DND-41 (cell line): ENCODE results near the gene EREG.

Experiments used
- ATAC-seq: fragments of 200-7000 bp; cut with Tn5 transposase; 3 replicates; pipeline ENCODE4 v1.9.1; 2021; ENCODE audit warnings: low read depth; ENCODE audit not compliant: insufficient read depth
- DNase-seq: peaks from one replicate; pipeline ENCODE4 v3.0.0-alpha.2; 2020
- H2AFZ ChIP-seq: 2 replicates; pipeline ENCODE4 v1.6.0; 2012; ENCODE audit warnings: low read depth, low read length
- H3K27ac ChIP-seq: 2 replicates; pipeline ENCODE4 v1.5.1; 2012; ENCODE audit warnings: low read length, inconsistent platforms
- H3K27me3 ChIP-seq: fragments of 200-600 bp; sonication (generic); 2 replicates; pipeline ENCODE4 v1.6.0; 2012; ENCODE audit warnings: low read length, mild to moderate bottlenecking, inconsistent platforms; ENCODE audit not compliant: insufficient read depth, poor library complexity
- H3K36me3 ChIP-seq: 2 replicates; pipeline ENCODE4 v1.5.1; 2012; ENCODE audit warnings: low read length, inconsistent platforms; ENCODE audit not compliant: insufficient read depth
- H3K4me1 ChIP-seq: 2 replicates; pipeline ENCODE4 v1.5.1; 2012; ENCODE audit warnings: mild to moderate bottlenecking, low read length; ENCODE audit not compliant: insufficient read depth
- H3K4me2 ChIP-seq: 2 replicates; pipeline ENCODE4 v1.6.0; 2012; ENCODE audit warnings: mild to moderate bottlenecking, moderate library complexity, low read length, inconsistent platforms; ENCODE audit not compliant: insufficient read depth
- H3K4me3 ChIP-seq, 2 experiments: fragments of 200-600 bp in 1 of 2; shearing (Covaris generic) in 1 of 2; 2 replicates each; pipeline ENCODE4 v1.5.1; 2012 to 2016; ENCODE audit warnings: inconsistent platforms in 2 of 2, low read length in 2 of 2, mild to moderate bottlenecking in 2 of 2, low read depth in 1 of 2, moderate library complexity in 1 of 2
- H3K79me2 ChIP-seq: 2 replicates; pipeline ENCODE4 v1.6.0; 2012; ENCODE audit warnings: low read length, inconsistent platforms; ENCODE audit not compliant: insufficient read depth
- H3K9ac ChIP-seq: 2 replicates; pipeline ENCODE4 v1.6.0; 2012; ENCODE audit warnings: low read depth, mild to moderate bottlenecking, inconsistent platforms, low read length, moderate library complexity
- H3K9me3 ChIP-seq: 2 replicates; pipeline ENCODE4 v1.5.1; 2012; ENCODE audit warnings: low read length, moderate library complexity, mild to moderate bottlenecking, inconsistent platforms; ENCODE audit not compliant: insufficient read depth, severe bottlenecking
- H4K20me1 ChIP-seq: 2 replicates; pipeline ENCODE4 v1.6.0; 2012; ENCODE audit warnings: low read length; ENCODE audit not compliant: insufficient read depth
- EZH2 ChIP-seq: IDR thresholded peaks from 3 replicates; pipeline ENCODE4 v1.6.1; 2012; ENCODE audit warnings: borderline replicate concordance, low read depth, mild to moderate bottlenecking, moderate library complexity, low read length, inconsistent platforms; ENCODE audit not compliant: severe bottlenecking
- TF ChIP-seq, protein P1 (sequence below): IDR thresholded peaks from 2 replicates; pipeline ENCODE4 v1.5.1; 2012; ENCODE audit warnings: borderline replicate concordance, low read length, moderate library complexity, mild to moderate bottlenecking; ENCODE audit not compliant: poor library complexity, severe bottlenecking; ENCODE audit errors: extremely low read depth

Gene EREG

DNA sequence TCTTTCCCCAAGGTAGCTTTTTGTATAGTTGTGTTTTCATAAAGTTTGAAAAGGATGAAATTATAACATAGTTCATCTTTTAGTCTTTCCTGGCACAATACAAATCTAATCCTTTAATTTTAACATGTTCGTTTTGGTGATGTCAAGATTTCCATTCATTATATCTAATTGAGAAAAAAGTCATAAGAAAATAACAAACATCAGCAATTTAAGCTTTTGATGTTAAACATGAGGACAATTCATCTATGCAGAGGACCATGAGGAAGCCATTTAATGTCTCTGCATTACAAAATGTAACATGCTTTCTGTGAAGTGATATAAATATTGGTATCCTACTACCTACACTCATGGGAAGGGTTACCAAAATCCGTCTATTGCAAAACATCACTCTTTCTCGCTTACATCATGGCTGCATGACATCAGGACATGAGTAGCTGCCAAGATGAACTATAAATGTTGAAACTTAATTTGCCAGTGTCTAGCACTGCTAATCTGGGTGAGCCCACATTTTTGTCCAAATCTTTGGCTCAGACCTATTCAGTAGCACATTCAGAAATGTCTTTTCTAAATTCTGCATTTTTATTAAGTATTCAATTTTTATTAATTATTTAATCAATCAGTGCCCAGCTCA, 47.2 kb upstream of the EREG start:
- Histone ChIP-seq H3K9me3 (no peaks in the 10 kb centered on the region), H3K27me3 (no peaks in the 10 kb centered on the region), H3K4me3 (no peak overlapping the region), H3K4me1 (peaks cover 3% of the 10 kb centered on the region; the same call in 1 of the 2 replicates), H3K79me2 (no peaks in the 10 kb centered on the region), H3K4me2 (no peak overlapping the region), H3K27ac (no peak overlapping the region), H4K20me1 (no peaks in the 10 kb centered on the region), H3K36me3 (no peaks in the 10 kb centered on the region), H3K9ac (no peak overlapping the region), H2AFZ (no peak overlapping the region)
- no peak for DNase-seq
- no peak for ATAC-seq
- no peak for TF ChIP-seq EZH2
- TF ChIP-seq, protein P1, sequence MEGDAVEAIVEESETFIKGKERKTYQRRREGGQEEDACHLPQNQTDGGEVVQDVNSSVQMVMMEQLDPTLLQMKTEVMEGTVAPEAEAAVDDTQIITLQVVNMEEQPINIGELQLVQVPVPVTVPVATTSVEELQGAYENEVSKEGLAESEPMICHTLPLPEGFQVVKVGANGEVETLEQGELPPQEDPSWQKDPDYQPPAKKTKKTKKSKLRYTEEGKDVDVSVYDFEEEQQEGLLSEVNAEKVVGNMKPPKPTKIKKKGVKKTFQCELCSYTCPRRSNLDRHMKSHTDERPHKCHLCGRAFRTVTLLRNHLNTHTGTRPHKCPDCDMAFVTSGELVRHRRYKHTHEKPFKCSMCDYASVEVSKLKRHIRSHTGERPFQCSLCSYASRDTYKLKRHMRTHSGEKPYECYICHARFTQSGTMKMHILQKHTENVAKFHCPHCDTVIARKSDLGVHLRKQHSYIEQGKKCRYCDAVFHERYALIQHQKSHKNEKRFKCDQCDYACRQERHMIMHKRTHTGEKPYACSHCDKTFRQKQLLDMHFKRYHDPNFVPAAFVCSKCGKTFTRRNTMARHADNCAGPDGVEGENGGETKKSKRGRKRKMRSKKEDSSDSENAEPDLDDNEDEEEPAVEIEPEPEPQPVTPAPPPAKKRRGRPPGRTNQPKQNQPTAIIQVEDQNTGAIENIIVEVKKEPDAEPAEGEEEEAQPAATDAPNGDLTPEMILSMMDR, result no peak

DNA sequence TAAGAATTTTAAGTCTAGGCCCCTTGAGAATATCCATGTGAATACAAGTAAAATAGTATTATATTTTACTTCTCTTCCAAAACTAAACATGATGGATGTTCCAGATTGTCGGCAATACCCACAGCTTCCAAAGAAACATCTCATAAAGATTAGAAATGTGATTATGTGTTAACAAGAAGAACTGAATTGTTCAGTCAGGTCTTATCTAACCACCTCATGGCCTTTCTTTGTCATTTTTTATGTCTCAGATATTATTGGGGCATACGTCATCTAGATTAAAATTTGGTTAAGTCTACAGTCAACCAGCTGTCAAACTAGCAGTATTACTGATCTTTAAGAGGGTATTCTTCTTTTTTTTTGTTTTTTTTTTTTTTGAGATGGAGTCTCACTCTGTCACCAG, 46.7 kb upstream of the EREG start:
- Histone ChIP-seq H3K79me2 (no peaks in the 10 kb centered on the region), H4K20me1 (no peaks in the 10 kb centered on the region), H3K36me3 (no peaks in the 10 kb centered on the region), H3K27ac (no peak overlapping the region), H3K27me3 (no peaks in the 10 kb centered on the region), H3K9me3 (no peaks in the 10 kb centered on the region), H2AFZ (no peak overlapping the region), H3K4me2 (no peak overlapping the region), H3K4me3 (no peak overlapping the region), H3K4me1 (peaks cover 3% of the 10 kb centered on the region; the same call in 1 of the 2 replicates), H3K9ac (no peak overlapping the region)
- TF ChIP-seq, protein P1, result no peak
- TF ChIP-seq EZH2, result no peak
- DNase-seq (no peak), ATAC-seq (no peak)

DNA sequence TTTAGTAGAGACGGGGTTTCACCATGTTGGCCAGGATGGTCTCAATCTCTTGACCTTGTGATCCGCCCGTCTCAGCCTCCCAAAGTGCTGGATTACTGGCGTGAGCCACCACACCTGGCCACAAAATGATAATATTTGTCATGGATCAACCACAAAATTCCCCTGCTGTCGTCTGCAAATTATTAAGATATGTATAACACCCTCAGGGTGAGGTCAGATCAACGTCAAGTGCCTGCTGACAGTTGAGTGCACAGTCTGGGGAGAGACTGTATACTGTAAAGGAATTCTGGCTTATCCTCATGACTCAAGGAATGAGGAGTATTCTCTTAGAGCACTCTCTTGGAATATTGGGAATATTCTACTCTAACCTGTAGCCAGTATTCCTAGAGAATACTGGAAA, 45.5 kb upstream of the EREG start:
- no peak overlapping the region for H3K27ac ChIP-seq
- peaks cover 3% of the 10 kb centered on the region; the same call in 1 of the 2 replicates for H3K4me1 ChIP-seq
- no peak for ATAC-seq
- H3K4me2 ChIP-seq, result no peak overlapping the region
- DNase-seq, result no peak
- H3K27me3 ChIP-seq, result no peaks in the 10 kb centered on the region
- H3K9ac ChIP-seq, result no peak overlapping the region
- H3K36me3 ChIP-seq, result no peaks in the 10 kb centered on the region
- no peak overlapping the region for H2AFZ ChIP-seq
- no peaks in the 10 kb centered on the region for H4K20me1 ChIP-seq
- TF ChIP-seq, protein P1, result no peak
- TF ChIP-seq EZH2, result no peak
- H3K9me3 ChIP-seq, result no peaks in the 10 kb centered on the region
- H3K4me3 ChIP-seq, result no peak overlapping the region
- no peaks in the 10 kb centered on the region for H3K79me2 ChIP-seq
